ENCODE measurements around the gene ENDOG. TPM values are rescaled to one million over a fixed set of nuclear protein-coding genes. Genes with fewer than 3 reads are reported as not detected.
"Not testable (repeated sequence)": the region's sequence is repeated elsewhere in the genome, so short reads cannot be mapped to it uniquely, and the experiment has no call there.

Gene ENDOG
- total RNA-seq, 2 experiments from 2014 or later = 20.1 to 22.9 TPM

DNA sequence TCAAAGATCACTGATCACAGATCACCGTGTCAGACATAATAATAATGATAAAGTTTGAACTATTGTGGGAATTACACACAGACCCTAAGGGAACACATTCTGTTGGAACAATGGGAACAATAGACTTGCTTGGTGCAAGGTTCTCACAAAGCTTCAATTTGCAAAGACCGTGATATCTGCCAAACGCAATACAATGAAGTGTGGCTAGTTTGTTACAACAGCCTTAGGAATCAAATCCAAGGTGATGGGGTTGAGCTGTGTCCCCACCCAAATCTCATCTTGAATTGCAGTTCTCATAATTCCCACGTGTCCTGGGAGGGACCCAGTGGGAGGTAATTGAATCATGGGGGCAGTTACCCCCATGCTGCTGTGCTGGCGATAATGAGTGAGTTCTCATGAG lies 42.6 kb downstream of the ENDOG start:
- no peaks in the 10 kb centered on the region for H3K27me3 Mint-ChIP-seq
- H3K9me3 Mint-ChIP-seq = no peaks in the 10 kb centered on the region
- H3K27ac Mint-ChIP-seq = no peak overlapping the region
- H3K4me3 Mint-ChIP-seq = no peak overlapping the region
- H3K4me1 Mint-ChIP-seq = peaks cover 8% of the 10 kb centered on the region
- DNase-seq = no peak
- no peaks in the 10 kb centered on the region for H3K36me3 Mint-ChIP-seq

DNA sequence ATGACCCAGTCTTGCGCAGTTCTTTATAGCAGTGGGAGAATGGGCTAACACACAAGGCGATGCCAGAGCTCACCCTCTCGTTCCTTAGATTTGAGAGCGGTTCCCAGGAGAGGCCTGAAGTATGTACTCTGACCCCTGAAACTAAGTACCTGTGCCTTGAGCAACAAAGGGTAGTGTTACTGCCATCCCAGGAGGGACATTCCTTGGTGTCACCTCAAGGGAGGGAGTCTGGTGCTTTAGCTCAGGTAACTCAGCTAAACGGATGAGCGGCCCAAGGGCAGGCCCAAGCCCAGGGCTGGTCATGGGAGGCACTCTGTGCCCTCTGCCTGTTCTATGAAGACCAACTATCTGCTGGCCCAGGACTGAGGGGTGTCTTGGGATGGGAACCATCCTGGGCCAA lies 43.2 kb downstream of the ENDOG start:
- Mint-ChIP-seq H3K27ac (no peak overlapping the region), H3K4me1 (peaks cover 8% of the 10 kb centered on the region), H3K27me3 (no peaks in the 10 kb centered on the region), H3K9me3 (no peaks in the 10 kb centered on the region), H3K4me3 (no peak overlapping the region), H3K36me3 (no peaks in the 10 kb centered on the region)
- no peak for DNase-seq

DNA sequence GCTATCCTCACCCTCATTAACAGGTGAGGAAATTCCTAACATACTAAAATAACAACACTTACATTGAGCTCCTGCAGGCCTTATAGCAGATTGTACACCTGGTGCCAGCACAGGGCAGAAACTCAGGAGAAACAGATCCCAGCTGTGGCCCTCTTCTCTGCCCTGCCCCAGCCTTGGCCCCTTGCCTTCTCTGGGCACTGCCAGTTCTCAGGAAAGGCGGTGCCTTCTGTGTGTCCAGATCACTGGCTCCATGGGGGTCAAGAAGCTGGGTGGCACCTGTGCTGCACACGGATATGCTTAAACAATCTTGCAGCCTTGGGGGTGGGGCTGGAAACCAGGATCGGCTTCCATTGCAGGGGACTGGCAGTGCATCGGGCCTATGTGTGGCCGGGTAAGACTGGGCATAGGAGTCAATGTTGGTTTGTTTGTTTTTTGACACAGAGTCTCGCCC lies 44.1 kb downstream of the ENDOG start:
- Mint-ChIP-seq H3K9me3 (no peaks in the 10 kb centered on the region), H3K27me3 (no peaks in the 10 kb centered on the region), H3K4me1 (peaks cover 8% of the 10 kb centered on the region), H3K36me3 (no peaks in the 10 kb centered on the region), H3K27ac (no peak overlapping the region), H3K4me3 (no peak overlapping the region)
- no peak for DNase-seq

DNA sequence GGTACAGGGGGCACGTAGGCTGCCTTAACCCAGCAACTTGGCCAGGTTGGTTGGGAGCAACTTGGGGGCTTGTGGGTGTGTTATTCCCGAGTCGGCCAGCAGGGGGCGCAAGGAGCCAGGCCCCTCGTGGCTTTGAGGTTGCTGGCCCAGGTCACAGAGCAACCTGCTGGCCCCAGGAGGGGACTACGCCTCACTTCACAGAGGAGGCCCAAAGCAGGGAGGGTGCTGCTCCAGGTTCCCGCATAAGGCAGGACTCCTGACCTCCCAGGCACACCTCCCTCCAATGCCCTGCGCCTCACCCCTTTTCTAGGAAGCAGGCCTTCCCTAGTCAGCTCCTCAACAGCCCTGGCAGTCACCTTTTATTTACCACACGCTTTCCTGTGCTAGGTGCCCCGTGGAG lies 45.3 kb downstream of the ENDOG start:
- Mint-ChIP-seq H3K4me3 (no peak overlapping the region), H3K27ac (no peak overlapping the region)

DNA sequence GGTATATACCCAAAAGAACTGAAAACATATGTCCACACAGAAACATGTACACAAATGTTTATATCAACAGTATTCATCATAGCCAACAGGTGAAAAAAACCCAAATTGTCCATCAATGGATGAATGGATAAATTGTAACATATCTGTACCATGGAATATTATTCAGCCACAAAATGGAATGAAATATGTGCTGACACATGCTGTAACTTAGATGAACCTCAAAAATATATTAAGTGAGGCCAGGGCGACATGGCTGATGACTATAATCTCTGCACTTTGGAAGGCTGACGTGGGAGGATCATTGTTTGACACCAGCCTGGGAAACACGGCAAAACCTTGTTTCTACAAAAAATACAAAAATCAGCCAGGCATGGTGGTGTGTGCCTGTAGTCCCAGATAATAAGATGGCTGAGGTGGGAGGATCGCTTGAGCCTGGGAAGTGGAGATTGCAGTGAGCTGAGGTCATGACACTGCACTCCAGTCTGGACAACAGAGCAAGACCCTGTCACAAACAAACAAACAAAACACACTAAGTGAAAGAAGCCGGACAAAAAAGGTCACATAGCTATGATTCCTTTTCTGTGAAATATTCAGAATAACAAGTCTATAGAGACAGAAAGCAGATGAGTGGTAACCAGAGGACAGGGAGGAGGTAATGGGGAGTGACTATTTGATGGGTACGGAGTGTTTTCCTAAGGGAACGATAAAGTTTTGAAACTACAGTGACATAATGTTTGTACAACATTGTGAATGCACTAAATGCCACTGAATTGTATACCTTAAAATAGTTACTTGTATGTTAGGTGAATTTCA lies 52.0 kb downstream of the ENDOG start:
- no peak for DNase-seq
- Mint-ChIP-seq H3K9me3 (no peaks in the 10 kb centered on the region), H3K27ac (no peak overlapping the region), H3K36me3 (no peaks in the 10 kb centered on the region), H3K4me1 (peaks cover 7% of the 10 kb centered on the region), H3K27me3 (no peaks in the 10 kb centered on the region), H3K4me3 (no peak overlapping the region)

More for the DNA sequence above, 45.3 kb downstream of the ENDOG start:
- Mint-ChIP-seq H3K36me3 (no peaks in the 10 kb centered on the region), H3K4me1 (peaks cover 8% of the 10 kb centered on the region), H3K9me3 (no peaks in the 10 kb centered on the region), H3K27me3 (no peaks in the 10 kb centered on the region)
- DNase-seq = peak; percentile 81

DNA sequence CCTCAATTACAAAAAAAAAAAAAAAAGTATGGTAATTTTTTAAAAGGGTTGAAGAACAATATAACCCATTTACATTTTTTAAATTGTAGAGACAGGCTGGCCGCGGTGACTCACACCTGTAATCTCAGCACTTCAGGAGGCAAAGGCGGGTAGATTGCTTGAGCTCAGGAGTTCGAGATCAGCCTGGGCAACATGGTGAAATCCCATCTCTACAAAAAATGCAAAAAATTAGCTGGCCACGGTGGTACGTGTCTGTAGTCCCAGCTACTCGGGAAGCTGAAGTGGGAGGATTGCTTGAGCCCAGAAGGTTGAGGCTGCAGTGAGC lies 52.6 kb downstream of the ENDOG start:
- H3K27me3 Mint-ChIP-seq, H3K27ac Mint-ChIP-seq, H3K4me1 Mint-ChIP-seq, DNase-seq, H3K4me3 Mint-ChIP-seq, H3K36me3 Mint-ChIP-seq, H3K9me3 Mint-ChIP-seq: not testable (repeated sequence)

Other genes with a start within 250 kb of the ENDOG start
- gene DYNC2I2, start 161.7 kb upstream of the ENDOG start, total RNA-seq = 10 to 100 TPM; 34.3 to 38.1 TPM
- 100 to 1,000 TPM; 953 to 971 TPM for gene SET, start 129.3 kb upstream of the ENDOG start, total RNA-seq
- 1 to 10 TPM; 7.2 to 7.8 TPM for gene PKN3, start 116.0 kb upstream of the ENDOG start, total RNA-seq
- gene ZDHHC12, start 94.4 kb upstream of the ENDOG start, total RNA-seq = 10 to 100 TPM; 47.1 to 52.6 TPM
- 10 to 100 TPM; 13.7 to 14.4 TPM for gene ZER1, start 46.6 kb upstream of the ENDOG start, total RNA-seq
- 10 to 100 TPM; 16.3 to 18.8 TPM for gene TBC1D13, start 31.2 kb upstream of the ENDOG start, total RNA-seq
- gene SPOUT1, start 11.3 kb downstream of the ENDOG start, total RNA-seq = 100 to 1,000 TPM; 109 to 111 TPM
- 1 to 10 TPM; 7.4 to 9.4 TPM for gene KYAT1, start 63.5 kb downstream of the ENDOG start, total RNA-seq
- 10 to 100 TPM; 19.9 to 20.3 TPM for gene LRRC8A, start 63.6 kb downstream of the ENDOG start, total RNA-seq
- gene PHYHD1, start 102.5 kb downstream of the ENDOG start, total RNA-seq = under 1 TPM; 0.49 to 0.52 TPM
- gene DOLK, start 129.1 kb downstream of the ENDOG start, total RNA-seq = 10 to 100 TPM; 10.1 to 11.3 TPM
- 100 to 1,000 TPM; 128 to 130 TPM for gene NUP188, start 129.2 kb downstream of the ENDOG start, total RNA-seq
- gene SH3GLB2, start 209.8 kb downstream of the ENDOG start, total RNA-seq = 10 to 100 TPM; 42.9 to 46.3 TPM
- 10 to 100 TPM; 26.2 to 29.0 TPM for gene MIGA2, start 218.1 kb downstream of the ENDOG start, total RNA-seq